ENCODE results near the gene AFMID.

AFMID gene

GRCh38 chr17:78144736-78145641 lies 42.2 kb upstream of the AFMID start:
- Histone ChIP-seq H3K4me3 (no peak overlapping the region), H3K4me1 (peaks cover 0 to 33% (median 28%) of the 10 kb centered on the region in 4 donors), H3K27me3 (peaks cover 0 to 25% of the 10 kb centered on the region in 2 donors), H3K9me3 (no peaks in the 10 kb centered on the region), H3K27ac (peak overlapping the region in 1 of 2 donors; percentile 35), H3K36me3 (no peaks in the 10 kb centered on the region)
- no peak for TF ChIP-seq CTCF (IDR thresholded peaks at IDR 0.05)
- intact Hi-C loops (cut with DNase I; ENCODE audit: low total_unique reads), result no loop called here
- DNase-seq, result no peak

GRCh38 chr17:78146471-78146869 lies 40.7 kb upstream of the AFMID start:
- intact Hi-C loops (cut with DNase I; ENCODE audit: low total_unique reads), result no loop called here
- H3K27me3 ChIP-seq, result peaks cover 0 to 20% of the 10 kb centered on the region in 2 donors
- H3K4me3 ChIP-seq, result no peak overlapping the region
- DNase-seq, result no peak
- H3K9me3 ChIP-seq, result no peaks in the 10 kb centered on the region
- no peak overlapping the region for H3K27ac ChIP-seq
- no peaks in the 10 kb centered on the region for H3K36me3 ChIP-seq
- H3K4me1 ChIP-seq, result peaks cover 0 to 22% (median 19%) of the 10 kb centered on the region in 4 donors
- TF ChIP-seq CTCF (IDR thresholded peaks at IDR 0.05), result no peak

GRCh38 chr17:78146881-78147280 lies 40.3 kb upstream of the AFMID start:
- intact Hi-C loops (cut with DNase I; ENCODE audit: low total_unique reads), result no loop called here
- Histone ChIP-seq H3K4me3 (no peak overlapping the region), H3K9me3 (no peaks in the 10 kb centered on the region), H3K4me1 (peaks cover 0 to 22% (median 19%) of the 10 kb centered on the region in 4 donors), H3K27me3 (peaks cover 0 to 16% of the 10 kb centered on the region in 2 donors), H3K27ac (no peak overlapping the region), H3K36me3 (no peaks in the 10 kb centered on the region)
- DNase-seq, result no peak
- no peak for TF ChIP-seq CTCF (IDR thresholded peaks at IDR 0.05)

GRCh38 chr17:78147315-78147998 lies 39.7 kb upstream of the AFMID start:
- Histone ChIP-seq H3K36me3 (no peaks in the 10 kb centered on the region), H3K27me3 (peaks cover 0 to 10% of the 10 kb centered on the region in 2 donors), H3K27ac (no peak overlapping the region), H3K4me3 (no peak overlapping the region), H3K4me1 (peaks cover 0 to 22% (median 19%) of the 10 kb centered on the region in 4 donors), H3K9me3 (no peaks in the 10 kb centered on the region)
- no peak for TF ChIP-seq CTCF (IDR thresholded peaks at IDR 0.05)
- DNase-seq, result no peak
- intact Hi-C loops (cut with DNase I; ENCODE audit: low total_unique reads), result no loop called here

GRCh38 chr17:78148286-78149016 lies 38.7 kb upstream of the AFMID start:
- Histone ChIP-seq H3K9me3 (no peaks in the 10 kb centered on the region), H3K27me3 (peaks cover 0 to 7% of the 10 kb centered on the region in 2 donors), H3K27ac (no peak overlapping the region), H3K36me3 (no peaks in the 10 kb centered on the region), H3K4me1 (peaks cover 0 to 21% (median 19%) of the 10 kb centered on the region in 4 donors), H3K4me3 (no peak overlapping the region)
- intact Hi-C loops (cut with DNase I; ENCODE audit: low total_unique reads), result no loop called here
- no peak for DNase-seq
- no peak for TF ChIP-seq CTCF (IDR thresholded peaks at IDR 0.05)

All from tibial artery (tissue), 4 donors.